Measurements from ENCODE around the gene RREB1.

GRCh38 chr6:7268362-7268761 is 160.6 kb downstream of the RREB1 start:
- no peak for TF ChIP-seq SUZ12 (IDR thresholded peaks at IDR 0.05)
- no peak for TF ChIP-seq FOXM1 (IDR thresholded peaks at IDR 0.05; ENCODE audit: borderline replicate concordance)
